Measurements from ENCODE around the gene FAM120C.

Gene FAM120C

DNA sequence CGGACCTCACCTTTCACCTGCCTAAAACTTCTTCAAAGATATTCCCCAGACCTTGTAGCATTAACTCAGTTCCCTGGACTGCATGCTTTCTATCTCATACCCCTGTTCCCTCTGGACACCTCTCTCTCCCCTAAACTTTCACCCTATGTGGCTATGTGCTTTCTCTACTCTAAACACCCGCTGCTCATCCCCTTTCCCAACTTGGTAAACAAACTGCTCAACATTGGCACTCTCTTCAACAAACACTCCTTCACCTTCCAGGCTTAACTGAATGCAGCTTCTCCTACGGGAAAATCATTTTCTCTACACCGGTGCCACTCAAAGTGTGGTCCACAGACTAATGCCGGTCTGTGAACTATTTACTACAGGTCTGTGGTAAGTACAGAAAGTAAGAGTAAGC lies 158.7 kb downstream of the FAM120C start:
- TF ChIP-seq GABPA (IDR thresholded peaks at IDR 0.05; ENCODE audit: low read depth): no peak
- no peak for TF ChIP-seq SPI1 (IDR thresholded peaks at IDR 0.05; ENCODE audit: borderline replicate concordance, low read depth)
- TF ChIP-seq REST (IDR thresholded peaks at IDR 0.05; ENCODE audit: insufficient replicate concordance, low read depth): no peak
- TF ChIP-seq, protein P1, sequence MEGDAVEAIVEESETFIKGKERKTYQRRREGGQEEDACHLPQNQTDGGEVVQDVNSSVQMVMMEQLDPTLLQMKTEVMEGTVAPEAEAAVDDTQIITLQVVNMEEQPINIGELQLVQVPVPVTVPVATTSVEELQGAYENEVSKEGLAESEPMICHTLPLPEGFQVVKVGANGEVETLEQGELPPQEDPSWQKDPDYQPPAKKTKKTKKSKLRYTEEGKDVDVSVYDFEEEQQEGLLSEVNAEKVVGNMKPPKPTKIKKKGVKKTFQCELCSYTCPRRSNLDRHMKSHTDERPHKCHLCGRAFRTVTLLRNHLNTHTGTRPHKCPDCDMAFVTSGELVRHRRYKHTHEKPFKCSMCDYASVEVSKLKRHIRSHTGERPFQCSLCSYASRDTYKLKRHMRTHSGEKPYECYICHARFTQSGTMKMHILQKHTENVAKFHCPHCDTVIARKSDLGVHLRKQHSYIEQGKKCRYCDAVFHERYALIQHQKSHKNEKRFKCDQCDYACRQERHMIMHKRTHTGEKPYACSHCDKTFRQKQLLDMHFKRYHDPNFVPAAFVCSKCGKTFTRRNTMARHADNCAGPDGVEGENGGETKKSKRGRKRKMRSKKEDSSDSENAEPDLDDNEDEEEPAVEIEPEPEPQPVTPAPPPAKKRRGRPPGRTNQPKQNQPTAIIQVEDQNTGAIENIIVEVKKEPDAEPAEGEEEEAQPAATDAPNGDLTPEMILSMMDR (IDR thresholded peaks at IDR 0.05; ENCODE audit: insufficient read depth, low read length): no peak
- TF ChIP-seq POLR2AphosphoS5 (IDR thresholded peaks at IDR 0.05; ENCODE audit: low read depth): no peak
- no peak for DNase-seq (ENCODE audit: low read depth in 1 of 2, low spot score in 1 of 2)
- H3K4me3 ChIP-seq (replicated peaks; ENCODE audit: insufficient read depth, low read length): no peak overlapping the region
- no peak overlapping the region for H3K27ac ChIP-seq (replicated peaks)
- no peaks in the 10 kb centered on the region for H3K27me3 ChIP-seq (ENCODE audit: insufficient read depth, poor library complexity, severe bottlenecking)
